HG03432 (cell line): Measurements from ENCODE around the gene CARHSP1.
"Not testable (repeated sequence)": the region's sequence is repeated elsewhere in the genome, so short reads cannot be mapped to it uniquely, and the experiment has no call there.

ENCODE experiments used
- ATAC-seq: cut with Tn5 transposase; IDR thresholded peaks from one replicate; pipeline ENCODE4 v1.9.1; 2021; ENCODE audit warnings: mild to moderate bottlenecking, moderate library complexity; ENCODE audit not compliant: unreplicated experiment

The CARHSP1 gene

DNA sequence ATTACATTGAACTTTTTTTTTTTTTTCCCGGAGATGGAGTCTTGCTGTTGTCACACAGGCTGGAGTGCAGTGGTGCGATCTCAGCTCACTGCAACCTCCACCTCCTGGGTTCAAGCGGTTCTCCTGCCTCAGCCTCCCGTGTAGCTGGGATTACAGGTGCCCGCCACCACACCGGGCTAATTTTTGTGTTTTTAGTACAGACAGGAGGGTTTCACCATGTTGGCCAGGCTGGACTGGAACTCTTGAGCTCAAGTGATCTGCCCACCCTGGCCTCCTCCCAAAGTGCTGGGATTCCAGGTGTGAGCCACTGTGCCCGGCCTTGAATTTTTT is 5.0 kb upstream of the CARHSP1 start:
- not testable (repeated sequence) for ATAC-seq

DNA sequence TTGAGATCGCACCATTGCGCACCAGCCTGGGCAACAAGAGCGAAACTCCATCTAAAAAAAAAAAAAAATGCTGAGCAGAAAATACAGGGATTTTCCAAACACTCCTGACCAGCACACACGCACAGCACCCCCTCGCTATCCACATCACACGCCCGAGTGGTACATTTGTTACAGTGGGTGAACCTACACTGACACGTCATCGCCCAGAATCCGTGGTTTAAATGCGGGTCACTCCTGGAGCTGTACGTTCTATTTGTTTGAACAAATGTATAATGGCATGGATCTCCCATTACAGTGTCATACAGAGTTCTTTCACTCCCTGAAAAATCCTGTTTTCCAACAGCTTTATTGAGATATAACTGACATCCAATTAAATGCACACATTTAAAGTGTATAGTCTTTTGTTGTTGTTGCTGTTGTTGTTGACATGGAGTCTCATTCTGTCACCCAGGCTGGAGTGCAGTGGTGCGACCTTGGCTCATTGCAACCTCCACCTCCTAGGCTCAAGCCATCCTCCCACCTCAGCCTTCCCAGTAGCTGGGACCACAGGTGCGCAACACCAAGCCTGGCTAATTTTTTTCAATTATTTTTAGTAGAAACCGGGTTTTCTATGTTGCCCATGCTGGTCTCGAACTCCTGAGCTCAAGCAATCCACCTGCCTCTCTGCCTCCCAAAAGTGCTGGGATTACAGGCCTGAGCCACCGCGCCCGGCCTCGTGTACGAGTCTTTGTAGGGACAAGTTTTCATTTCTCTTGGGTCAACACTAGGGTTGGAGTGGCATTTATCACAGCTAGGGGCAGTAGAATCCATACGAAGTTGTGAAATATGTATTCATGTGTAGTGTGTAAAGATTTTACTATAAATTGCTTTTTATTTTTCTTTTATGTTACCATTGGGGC is 4.4 kb upstream of the CARHSP1 start:
- ATAC-seq: no peak

DNA sequence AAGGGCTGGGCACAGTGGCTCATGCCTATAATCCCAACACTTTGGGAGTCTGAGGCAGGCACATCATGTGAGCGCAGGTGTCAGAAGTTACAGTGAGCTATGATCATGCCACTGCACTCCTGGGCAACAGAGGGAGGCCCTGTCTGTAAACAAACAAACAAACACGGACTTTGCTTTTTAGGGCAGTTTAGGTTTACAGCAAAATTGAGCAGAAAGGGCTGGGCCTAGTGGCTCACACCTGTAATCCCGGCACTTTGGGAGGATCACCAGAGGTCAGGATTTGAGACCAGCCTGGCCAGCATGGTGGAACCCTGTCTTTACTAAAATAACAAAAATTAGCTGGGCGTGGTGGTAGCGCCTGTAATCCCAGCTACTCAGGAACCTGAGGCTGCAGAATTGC is 3.3 kb upstream of the CARHSP1 start:
- ATAC-seq: no peak

DNA sequence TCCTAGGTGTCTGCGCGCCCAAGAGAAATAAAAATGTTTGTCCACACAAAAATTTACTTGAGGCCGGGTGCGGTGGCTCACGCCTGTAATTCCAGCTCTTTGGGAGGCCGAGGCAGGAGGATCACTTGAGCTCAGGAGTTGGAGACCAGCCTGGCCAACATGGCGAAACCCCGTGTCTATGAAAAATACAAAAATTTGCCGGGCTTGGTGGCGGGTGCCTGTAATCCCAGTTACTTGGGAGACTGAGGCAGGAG is 1.1 kb upstream of the CARHSP1 start:
- ATAC-seq: not testable (repeated sequence)

DNA sequence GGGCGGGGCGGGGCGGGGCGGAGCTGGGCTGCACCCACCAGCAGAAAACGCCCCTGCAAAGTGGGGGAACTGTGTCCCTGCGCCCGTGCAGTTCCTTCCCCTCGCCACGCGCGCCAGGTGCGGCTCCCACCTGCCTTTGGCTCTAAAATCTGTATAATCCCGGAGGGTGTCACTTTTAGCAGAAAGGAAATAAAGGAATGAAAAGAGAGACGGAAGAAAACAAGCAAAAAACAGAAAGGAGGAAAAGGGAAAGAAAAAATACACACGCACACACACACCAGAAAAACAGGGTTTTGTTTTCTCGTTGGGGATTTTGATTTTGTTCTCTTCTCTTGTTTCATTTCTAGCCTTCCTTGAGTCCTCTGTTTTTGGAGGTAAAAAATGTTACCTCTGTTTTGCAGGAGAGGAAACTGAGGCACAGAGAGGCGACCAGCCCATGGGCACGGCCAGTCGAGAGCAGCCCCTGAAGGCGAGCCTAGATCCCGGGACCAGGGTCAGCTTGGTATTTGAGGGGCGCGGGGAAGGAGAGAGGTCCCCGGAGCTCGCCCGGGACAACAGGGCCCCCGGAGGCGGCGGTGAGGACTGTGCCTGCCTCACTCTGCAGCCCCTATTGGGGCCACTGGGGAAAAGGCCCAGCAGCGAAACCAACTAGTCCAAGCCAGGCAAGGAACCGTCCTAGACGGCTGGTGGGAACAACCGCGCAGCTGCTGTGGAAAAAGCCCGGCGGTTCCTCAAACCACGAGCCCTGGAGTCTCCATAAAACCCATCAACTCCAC is 594 bp upstream of the CARHSP1 start:
- ATAC-seq: no peak

DNA sequence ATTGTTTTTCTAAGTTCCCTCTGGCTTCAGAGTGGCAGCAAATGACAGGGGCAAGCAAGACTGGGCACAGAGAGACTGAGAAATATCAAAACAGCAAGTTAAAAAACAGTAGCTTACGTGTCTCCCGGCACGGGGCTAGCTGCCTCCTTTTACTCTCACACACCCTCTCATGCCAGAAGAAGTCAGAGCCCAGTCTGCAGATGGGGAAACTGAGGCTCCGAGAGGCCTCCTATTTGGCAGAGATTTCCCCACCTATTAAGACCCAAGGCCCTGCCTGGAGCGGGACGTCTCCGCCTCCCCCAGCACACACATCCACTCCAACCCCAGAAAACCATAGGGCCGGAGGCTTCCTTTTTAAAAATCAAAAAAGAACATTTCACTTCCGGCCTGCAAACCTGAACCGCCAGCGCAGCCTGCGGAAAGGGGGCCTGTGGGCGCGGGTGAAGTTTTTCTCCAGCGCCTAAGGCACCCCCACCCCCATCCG is 832 bp downstream of the CARHSP1 start:
- ATAC-seq: no peak

DNA sequence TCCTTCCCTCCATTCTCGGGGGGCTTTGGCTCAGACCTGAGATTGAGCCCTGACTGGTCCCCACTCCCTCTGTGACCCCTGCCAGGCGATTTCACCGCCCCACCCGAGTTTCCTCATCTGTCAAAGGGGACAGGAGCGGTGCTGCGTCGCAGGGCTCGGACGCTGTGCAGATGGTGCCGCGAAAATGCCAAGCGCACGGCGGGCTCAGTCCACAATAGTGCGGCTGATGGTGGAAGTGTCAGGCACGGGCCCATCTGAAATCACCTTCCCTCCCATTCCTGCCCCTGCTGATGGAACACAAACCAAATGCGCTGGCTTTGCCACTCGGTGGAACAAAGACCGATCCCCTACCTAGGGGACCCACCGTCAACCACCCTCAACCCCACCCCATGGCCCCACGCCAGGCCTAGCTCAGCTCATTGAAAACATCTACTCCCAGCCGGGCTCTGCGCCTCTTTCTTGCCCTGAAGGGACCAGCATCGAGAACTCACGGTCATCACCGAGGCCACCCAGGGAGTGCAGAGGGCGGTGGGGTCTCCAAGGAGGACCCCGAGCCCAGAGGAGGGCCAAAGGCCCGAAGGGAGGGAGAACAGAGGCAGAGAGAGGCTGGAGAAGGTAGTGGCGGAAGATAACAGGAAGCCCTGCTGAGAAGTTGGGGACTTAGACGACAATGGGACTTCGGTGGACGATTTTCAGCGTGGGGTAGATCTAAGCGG is 1.4 kb downstream of the CARHSP1 start:
- ATAC-seq: no peak

DNA sequence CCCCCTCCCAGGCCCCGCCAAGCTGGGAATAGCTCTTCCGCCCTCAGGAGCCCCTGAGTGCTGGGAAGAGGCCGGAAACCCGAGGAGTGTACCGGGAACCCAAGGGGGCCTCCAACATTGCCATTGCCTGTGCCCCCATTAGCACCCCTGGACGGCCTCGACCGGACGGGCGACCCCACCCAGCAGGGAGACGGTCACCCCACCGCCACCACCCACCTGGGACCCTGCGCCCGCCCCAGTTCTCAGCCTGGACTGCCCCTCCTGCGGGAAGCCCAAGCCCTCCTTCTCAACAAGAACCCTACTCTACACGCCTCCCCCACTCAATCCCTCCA is 2.0 kb downstream of the CARHSP1 start:
- ATAC-seq: no peak

DNA sequence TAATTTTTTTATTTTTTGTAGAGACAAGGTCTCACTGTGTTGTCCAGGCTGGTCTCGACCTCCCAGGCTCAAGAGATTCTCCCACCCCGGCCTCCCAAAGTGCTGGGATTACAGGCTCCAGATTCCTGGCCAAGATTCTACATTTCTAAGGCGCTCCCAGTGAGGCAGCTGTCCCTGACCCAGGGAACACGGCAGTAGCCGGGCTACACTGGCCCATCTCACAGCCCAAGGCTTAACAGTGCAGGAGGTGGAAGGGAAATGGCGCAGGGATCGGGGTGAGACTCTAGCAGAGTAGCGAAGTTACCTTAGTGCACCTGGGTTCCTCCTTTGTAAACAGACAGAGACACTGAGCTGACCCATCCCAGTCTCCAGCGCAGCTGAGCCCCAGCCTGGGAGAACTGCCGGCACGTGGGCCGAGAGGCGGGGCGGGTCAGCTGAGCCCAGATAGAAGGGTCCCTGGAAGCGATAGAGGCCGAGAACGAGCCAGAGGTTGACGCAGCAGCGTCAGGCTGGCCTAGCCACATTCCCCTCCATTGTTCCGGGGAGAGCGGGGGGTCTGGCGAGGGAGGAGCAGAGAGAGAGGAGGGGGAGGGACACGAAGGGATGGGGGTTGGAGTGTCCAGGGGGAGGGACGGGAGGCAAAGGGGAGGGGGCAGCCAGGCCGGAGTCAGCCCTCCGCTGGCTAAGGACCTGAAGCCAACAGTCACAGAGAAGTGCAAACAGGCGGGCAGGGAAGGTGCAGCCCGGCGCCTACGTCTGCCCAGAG is 2.5 kb downstream of the CARHSP1 start:
- no peak for ATAC-seq

DNA sequence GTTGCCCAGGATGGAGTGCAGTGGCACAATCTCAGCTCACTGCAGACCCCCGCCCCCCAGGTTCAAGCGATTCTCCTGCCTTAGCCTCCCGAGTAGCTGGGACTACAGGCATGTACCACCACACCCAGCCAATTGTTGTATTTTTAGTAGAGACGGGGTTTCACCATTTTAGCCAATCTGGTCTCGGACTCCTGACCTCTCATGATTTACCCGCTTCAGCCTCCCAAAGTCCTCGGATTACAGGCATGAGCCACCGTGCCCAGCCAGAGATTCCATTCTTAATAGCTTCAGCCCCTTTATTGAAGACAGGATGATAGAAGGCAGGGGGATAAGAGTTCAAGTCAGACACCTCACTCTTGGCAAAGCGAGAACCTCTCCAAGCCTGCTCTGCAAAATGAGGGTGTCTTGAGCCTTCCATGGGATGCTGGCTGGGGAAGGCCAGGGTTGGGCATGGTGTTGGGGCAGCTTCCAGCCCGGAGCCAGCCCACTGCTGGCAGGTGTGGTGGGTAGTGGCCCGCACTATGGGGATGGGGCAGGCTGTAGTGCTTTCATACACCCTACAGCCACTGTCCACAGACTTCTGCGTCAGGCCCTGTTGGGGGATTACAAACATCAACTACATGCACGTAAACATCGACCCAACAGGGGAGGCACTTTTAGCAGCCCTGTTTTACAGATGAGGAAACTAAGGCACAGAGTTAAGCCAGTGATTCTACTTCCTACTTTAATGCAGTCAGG is 3.5 kb downstream of the CARHSP1 start:
- no peak for ATAC-seq

DNA sequence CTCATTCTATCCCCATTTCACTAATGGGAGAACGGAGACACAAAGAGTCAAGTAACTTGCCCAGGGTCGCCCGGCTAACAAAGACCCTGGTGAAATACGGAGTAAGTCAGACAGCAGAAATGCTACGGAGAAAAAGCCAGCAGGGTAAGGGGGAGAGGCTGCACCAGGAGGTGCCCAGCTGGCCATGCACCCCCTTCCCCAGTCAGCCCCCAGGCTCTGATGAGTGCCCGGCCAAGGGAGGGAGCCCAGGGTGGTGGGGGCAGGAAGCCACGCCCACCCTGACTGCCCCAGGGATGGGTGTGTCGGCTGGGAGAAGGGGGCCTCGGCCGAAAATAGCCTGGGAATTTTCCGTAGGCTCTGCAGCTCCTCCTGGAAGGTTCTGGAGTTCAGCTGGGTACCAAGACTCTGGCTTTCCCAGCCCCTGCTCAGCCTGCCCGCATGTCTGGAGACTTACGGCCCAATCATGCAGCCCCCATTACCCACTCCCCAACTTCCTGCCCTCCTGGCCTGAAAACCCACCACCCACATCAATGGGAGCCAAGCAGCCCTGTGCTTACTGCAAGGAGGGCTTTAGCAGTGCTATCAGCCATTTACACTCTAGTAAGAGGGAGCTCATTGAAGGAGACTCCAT is 4.2 kb downstream of the CARHSP1 start:
- no peak for ATAC-seq

DNA sequence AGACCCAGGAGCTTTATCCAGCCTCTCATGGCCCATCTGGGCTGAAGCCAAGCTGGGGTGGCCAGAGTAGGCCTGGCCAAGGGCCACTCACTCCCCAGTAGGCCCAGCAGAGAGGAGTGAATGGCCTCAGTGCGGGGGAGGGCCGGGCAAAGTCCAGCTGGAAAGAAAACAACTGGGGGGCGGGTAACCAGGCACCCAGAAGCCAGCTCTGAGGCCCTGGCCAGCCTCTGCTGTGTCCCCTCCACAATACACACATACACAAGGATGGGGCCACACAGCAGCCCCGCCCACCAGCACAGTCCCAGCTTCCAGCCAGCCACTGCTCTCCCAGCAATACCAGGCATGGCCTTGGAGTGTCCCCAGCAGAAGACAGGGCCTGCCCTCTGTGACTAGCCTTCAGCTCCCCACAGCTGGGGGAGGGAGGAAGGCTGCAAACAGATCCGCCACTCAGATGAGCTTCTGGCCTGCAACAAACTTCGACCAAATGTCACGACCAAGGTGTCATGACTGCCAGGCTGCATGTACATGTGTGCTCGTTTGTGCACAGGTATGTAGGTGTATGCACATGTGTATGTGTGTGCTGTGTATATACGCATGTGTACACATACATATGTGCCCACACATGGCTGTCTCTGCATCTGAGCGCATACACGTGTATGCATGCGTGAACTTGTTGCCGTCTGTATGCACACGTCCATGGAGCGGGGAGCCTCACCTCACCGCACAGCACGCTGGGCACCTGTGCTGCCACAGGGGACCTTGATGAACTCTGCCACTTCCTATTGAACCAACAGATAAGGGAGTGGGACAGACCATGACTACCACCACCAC is 5.0 kb downstream of the CARHSP1 start:
- no peak for ATAC-seq

DNA sequence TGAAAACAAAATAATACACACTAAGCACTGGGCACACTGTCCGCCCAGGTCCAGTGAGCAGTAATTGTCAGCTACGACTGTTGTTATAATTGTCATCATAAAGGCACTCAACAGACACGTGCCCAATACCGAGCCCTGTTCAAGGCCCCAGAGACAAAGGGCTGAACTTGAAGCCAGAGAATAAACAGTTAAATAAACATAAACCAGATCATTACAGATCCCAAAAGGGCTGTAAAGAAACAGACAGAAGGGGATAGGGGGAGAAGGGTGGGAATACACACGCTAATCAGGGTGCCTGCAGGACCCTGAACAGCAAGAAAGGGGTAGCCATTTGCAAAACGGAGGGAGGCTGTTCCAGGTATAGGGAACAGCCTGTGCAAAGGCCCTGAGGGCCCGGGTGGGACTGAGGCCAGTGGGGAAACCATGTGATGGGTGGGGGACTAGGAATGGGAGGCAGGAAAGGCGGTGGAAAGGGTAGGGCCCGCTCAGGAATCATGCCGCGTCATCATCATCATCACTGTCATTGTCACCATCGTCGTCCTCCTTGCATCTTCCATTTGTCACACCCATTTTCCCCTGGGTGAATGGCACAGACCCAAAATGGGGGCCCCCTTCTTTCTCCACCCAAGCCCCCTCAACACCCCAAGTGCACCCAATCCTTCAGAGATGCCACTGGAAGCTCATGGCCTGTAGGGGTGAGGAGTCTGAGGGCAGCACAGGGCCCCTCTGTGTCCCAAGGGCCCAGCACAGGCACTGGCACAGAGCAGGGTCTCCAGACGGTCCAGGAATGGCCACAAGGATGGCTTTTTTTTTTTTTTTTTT is 6.3 kb downstream of the CARHSP1 start:
- no peak for ATAC-seq

DNA sequence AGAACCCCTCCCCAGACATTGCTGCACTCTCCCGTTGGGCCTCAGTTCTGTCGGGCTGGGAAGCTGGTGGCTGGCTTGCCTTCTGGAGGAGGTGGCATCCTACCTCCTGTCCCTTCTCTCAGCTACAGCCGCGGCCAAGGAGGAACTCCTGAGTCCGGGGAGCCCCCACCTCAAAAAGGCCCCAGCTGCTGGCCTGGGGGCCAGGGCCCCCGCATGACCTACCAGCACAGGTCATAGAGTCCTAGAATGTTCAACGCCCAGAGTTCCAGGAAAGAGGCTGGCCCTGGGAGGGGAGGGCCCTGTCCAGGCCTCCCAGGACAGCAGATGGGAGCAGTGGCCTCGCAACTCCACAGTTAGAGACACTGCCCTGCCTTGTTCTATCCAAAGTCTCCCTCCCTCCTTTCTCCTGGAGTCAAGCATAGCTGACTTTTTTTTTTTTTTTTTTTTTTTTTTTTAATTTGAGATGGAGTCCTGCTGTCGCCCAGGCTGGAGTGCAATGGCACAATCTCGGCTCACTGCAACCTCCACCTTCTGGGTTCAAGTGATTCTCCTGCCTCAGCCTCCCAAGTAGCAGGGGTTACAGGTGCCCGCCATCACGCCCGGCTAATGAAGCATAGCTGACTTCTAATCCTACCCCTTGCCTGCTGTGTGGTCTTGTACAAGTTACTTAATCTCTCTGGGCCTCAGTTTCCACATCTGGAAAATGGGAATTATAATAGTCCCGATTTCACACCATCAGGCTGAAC is 7.1 kb downstream of the CARHSP1 start:
- no peak for ATAC-seq

DNA sequence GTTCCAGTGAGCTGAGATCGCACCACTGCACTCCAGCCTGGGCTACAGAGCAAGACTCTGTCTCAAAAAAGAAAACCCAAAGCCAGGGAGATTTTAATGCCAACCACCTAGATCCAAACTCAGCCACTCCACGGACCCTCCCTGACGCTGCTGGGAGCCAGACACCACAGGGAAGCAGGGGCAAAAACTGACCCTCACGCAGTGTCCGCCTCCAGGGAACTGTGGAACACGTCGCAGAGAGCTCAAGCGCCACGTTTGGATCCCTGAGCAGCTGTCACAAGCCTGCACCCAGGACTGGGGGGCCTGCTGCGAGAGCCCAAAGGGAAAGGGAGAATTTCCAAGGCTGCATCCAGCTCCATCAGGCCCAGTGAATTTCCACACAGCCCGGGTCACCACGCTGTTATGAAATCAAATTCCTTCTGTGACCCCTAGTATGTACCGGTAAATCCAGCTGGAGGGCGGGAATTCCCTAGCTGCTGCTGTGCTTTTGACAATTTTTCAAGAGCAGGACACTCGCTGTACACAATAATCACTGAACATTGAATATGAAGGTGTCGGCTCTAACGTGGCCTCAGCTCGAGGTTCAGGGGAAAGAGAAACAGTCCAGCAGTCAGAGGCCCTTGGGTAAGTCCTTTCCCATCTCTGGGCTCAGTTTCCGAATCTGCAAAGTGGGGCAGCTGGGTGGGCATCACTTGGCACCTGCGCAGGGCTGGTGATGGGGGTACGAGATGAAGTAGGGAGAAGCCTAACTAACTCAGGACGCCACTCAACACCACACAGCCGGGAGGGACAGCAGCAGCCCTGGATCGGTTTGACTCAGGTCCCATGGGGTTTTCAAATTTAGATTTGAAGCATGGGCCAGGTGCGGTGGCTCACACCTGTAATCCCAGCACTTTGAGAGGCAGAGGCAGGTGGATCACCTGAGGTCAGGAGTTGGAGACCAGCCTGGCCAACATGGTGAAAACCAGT is 8.6 kb downstream of the CARHSP1 start:
- no peak for ATAC-seq
